G401 (cell line): ENCODE results near the gene PRPF38B. TPM values are rescaled to one million over a fixed set of nuclear protein-coding genes. Genes with fewer than 3 reads are reported as not detected.
A peak's percentile ranks its signal among the peaks of the same experiment; 100 is the strongest.
"Not testable (repeated sequence)": the region's sequence is repeated elsewhere in the genome, so short reads cannot be mapped to it uniquely, and the experiment has no call there.

Source experiments
- DNase-seq: peaks from one replicate; pipeline ENCODE4 v3.0.0-alpha.2; 2015; ENCODE audit warnings: low spot score
- in situ Hi-C: cut with HindIII; loops from 2 replicates; pipeline ENCODE4 v1.10.0; 2016; ENCODE audit warnings: low sequenced_read_pairs, mixed read lengths
- total RNA-seq: library from RNA; depleted of rRNA; stranded (reverse); fragments of >200 nt; shearing (Covaris generic); gene quantifications from 2 replicates; pipeline ENCODE4 v1.2.3, GENCODE V29; 2014

The PRPF38B gene
- total RNA-seq, 1 experiment from 2014 or later: 18.9 TPM

DNA sequence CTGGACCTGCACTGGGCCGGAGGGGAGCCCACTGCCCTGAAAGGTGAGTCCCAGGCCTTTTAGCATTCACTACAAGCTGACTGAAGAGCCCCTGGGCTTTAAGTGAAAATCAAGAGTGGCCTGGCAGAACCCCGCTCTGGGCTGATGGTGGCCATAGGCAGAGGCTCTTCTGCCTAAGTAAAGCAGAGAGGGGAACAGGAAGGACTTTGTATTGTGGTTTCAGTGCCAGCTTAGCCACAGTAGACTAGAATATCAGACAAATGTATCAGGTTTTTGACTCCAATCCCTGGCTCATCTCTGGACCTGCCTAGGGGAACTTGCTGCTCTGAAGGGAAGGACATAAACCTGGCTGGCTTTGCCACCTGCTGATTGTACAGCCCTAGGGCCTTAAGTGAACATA, 21.0 kb upstream of the PRPF38B start:
- in situ Hi-C loops: no loop called here
- no peak for DNase-seq

DNA sequence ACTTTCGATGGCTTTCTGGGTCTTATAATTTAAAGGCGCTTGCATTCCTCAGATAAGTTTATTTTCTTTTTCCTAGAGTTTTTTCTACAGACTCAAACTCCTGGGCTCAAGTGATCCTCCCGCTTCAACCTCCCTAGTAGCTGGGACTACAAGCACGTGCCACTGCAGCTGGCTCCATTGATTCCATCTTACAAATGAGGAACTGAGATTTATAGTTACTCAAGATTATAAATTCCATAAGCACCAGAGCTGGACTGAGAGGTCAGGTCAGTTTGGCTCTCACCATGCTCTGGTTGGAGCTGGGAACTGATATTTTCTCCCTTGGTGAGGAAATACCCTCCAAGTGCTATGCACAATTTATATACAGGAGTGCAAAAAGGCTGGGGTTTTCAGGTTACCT, 13.4 kb upstream of the PRPF38B start:
- DNase-seq: no peak
- in situ Hi-C loops: no loop called here

DNA sequence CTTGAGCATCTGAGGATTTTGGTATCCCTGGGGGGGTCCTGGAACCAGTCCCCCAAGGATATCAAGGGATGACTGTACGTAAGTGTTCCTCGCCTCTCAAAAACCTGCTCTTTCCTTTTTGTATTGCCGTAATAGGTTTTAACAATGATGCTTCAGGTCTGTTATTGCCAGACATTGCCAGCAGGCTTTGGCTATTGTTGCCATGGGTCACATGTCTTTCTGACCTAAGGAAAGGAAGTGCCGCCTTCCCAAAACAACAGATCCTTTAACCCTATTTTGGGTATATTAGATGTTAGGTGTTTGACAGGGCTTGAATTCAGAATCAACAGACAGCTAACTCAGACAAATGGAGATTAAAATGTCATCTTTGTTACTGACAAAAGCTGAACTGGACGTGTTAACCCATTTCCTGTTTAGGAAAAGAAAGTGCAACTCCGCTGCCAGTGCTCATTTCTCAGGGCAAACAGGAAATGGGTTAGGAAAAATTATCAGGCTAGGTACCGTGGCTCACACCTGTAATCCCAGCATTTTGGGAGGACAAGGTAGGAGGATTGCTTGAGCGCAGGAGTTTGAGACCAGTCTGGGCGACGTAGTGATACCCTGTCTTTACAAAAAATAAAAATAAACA, 12.4 kb upstream of the PRPF38B start:
- in situ Hi-C loops: no loop called here
- no peak for DNase-seq

DNA sequence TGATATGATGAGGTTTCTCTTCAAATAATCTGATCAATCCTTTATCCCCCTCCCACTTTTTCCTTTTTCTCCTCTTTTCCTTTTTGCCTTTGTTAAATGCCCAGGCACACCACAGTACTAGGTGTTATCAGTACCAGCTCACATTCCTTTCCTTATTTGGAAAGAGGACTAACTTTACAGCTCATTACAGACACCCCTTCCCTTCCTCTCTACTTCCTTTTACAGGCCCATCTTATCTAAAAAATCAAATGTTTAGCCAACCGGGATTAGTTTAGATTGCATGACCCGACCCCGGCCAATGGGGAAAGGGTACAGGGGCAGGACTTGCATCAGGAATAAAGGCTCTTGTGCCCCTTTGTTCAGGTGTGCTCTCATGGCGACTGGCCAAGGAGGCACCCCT, 10.4 kb upstream of the PRPF38B start:
- in situ Hi-C loops, DNase-seq: not testable (repeated sequence)

GRCh38 chr1:108685529-108685928, 6.6 kb upstream of the PRPF38B start:
- DNase-seq: no peak
- in situ Hi-C loops: no loop called here

- in situ Hi-C loops: no loop called here
- DNase-seq: peak; percentile 79
These were observed 5.3 kb upstream of the PRPF38B start for GRCh38 chr1:108686614-108687313.

GRCh38 chr1:108691128-108691941, 775 bp upstream of the PRPF38B start:
- DNase-seq: no peak
- in situ Hi-C loops: no loop called here

GRCh38 chr1:108692724-108693655, 880 bp downstream of the PRPF38B start:
- in situ Hi-C loops: no loop called here
- DNase-seq: peak; percentile 95

GRCh38 chr1:108695535-108695934, 3.4 kb downstream of the PRPF38B start:
- in situ Hi-C loops: no loop called here
- DNase-seq: no peak

GRCh38 chr1:108699375-108700332, 7.5 kb downstream of the PRPF38B start:
- in situ Hi-C loops: no loop called here

GRCh38 chr1:108701176-108701849, 9.2 kb downstream of the PRPF38B start:
- DNase-seq: peak; percentile 49
- in situ Hi-C loops: no loop called here

More at GRCh38 chr1:108699375-108700332, 7.5 kb downstream of the PRPF38B start:
- DNase-seq: no peak

- in situ Hi-C loops: not testable (repeated sequence)
These were observed 10.0 kb downstream of the PRPF38B start for GRCh38 chr1:108702109-108702508.

DNA sequence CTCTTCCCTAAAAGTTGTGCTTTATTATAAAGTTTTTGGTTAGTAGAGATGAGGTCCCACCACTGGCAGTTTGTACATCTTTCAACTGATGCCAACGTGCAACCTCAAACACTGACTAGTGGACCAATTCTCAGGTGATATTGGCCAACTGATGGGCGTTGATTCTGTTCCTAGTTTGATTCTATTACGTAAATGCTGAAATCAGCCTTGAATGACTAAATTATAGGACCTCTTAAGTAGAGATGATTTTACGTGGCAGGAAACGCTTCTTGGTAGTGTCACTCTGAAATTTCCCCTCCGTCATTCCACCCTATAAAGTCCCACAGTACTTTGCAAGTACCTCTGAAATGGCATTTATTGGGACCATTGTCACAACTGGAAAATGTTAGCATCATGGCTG, 11.8 kb downstream of the PRPF38B start:
- DNase-seq: no peak
- in situ Hi-C loops: no loop called here

More at GRCh38 chr1:108702109-108702508, 10.0 kb downstream of the PRPF38B start:
- not testable (repeated sequence) for DNase-seq

GRCh38 chr1:108704496-108704895, 12.4 kb downstream of the PRPF38B start:
- in situ Hi-C loops: no loop called here
- no peak for DNase-seq

DNA sequence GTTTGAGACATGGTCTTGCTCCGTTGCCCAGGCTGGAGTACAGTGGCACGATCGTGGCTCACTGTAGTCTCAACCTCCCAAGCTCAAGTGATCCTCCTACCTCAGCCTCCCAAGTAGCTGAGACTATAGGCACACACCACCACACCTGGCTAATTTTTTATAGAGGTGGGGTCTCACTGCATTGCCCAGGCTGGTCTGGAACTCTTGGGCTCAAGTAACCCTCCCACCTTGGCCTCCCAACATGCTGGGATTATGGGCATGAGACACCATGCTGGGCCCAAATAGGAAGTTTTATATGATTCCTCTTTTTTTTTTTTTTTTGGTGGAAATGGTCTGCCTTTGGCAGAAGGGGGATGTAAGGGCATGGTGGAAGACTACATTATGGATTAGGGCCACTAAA, 14.5 kb downstream of the PRPF38B start:
- no peak for DNase-seq
- in situ Hi-C loops: no loop called here

DNA sequence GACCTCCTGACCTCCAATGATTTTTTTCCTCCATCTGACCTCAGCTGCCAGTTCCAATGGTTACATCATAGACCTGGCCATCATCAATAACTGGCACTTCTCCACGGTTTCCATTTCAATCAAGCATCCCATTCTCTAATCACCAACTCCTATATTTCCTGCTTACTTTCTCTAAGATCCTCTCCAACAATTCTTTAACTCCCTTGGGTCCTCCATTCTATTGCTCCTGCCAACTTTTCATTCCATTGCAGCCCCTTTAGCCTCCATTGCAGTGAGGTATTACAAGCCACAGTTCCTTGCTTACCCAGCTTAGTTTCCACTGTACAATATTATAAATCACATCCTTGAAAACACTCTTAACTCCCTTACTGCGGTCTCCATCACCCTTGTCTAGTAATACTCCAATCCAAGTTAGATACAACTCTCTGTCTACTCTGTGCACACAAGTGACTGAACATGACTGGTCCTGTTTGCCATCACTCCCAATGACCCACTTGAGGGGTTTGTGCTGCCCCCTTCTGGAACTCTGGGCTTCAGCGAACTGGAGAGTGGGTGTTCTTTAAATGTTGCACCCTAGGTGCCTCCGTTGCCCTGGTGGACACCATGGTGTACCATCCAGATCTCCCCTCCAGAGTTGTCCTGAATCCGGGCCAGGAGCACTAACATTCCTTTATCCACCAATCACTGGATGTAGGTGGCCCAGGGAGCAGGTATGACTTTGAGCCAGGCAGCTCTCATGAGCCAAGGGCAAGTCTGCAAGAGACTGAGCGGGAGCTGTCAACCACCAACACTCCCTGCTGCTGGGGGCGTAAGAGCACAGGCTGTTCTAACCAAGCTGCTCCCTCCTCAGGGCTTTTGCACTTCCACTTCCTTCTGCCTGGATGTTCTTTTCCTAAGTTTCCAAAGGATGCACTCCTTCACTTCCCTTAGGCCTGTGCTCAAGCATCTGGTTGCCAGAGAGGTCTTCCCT, 16.9 kb downstream of the PRPF38B start:
- no peak for DNase-seq
- in situ Hi-C loops: no loop called here
